Body of pancreas (tissue), 4 donors: ENCODE results near the gene NR6A1. TPM values are rescaled to one million over a fixed set of nuclear protein-coding genes. Genes with fewer than 3 reads are reported as not detected.

Experiments
- ATAC-seq: fragments of 150-250 bp; one replicate; pipeline ENCODE4 v1.9.1; 2016
- DNase-seq, 4 donors: peaks; one replicate each; pipeline ENCODE4 v3.0.0-alpha.2; 2019
- H3K27ac ChIP-seq, 4 donors: fragments of 200-600 bp; sonication (generic); 1 replicate in 3 of 4; 2 replicates in 1 of 4; pipeline versions ENCODE4 v1.5.1 to v1.6.1; 2016 to 2019; ENCODE audit warnings: mild to moderate bottlenecking in 1 of 4, mixed read lengths in 1 of 4, moderate library complexity in 1 of 4
- H3K27me3 ChIP-seq, 2 donors: fragments of 200-600 bp; sonication (generic); one replicate each; pipeline ENCODE4 v1.6.0; 2016; ENCODE audit warnings: mild to moderate bottlenecking in 1 of 2
- H3K36me3 ChIP-seq, 2 donors: fragments of 200-600 bp; sonication (generic); replicated peaks in 1 of 2; 2 replicates each; pipeline ENCODE4 v1.5.1; 2016; ENCODE audit warnings: low read depth in 2 of 2; ENCODE audit not compliant: insufficient read depth in 1 of 2
- H3K4me1 ChIP-seq: fragments of 200-600 bp; sonication (generic); one replicate; pipeline ENCODE4 v1.6.0; 2016
- H3K4me3 ChIP-seq, 2 donors: fragments of 200-600 bp; sonication (generic); 1 replicate in 1 of 2; 2 replicates in 1 of 2; pipeline ENCODE4 v1.5.1; 2016 to 2019
- H3K9me3 ChIP-seq, 3 donors: fragments of 200-600 bp; sonication (generic); 1 replicate in 2 of 3; 2 replicates in 1 of 3; pipeline ENCODE4 v1.5.1; 2016
- POLR2A ChIP-seq, 3 donors: fragments of 450-650 bp; IDR thresholded peaks; one replicate each; pipeline ENCODE4 v1.6.1; 2016; ENCODE audit warnings: antibody characterized with exemption in 3 of 3, mild to moderate bottlenecking in 2 of 3
- WGBS, 2 donors: methylation state at CpG; one replicate each; pipeline ENCODE4 v1.1.5; 2017; 5-methylcytosine and 5-hydroxymethylcytosine counted together
- intact Hi-C: fragments of 100-400 bp; cut with DNase I; formaldehyde crosslinking; loops from one replicate; pipeline ENCODE4 v1.15.1; 2023
- total RNA-seq, 2 donors: library from RNA; depleted of rRNA; stranded (reverse); fragments of >200 nt; gene quantifications; one replicate each; pipeline ENCODE4 v1.1.0, GENCODE V29; 2016
- TF ChIP-seq, protein P1 (sequence below), 7 experiments: fragments of 450-650 bp in 4 of 7; fragments of 200-600 bp in 3 of 7; sonication (generic) in 3 of 7; IDR thresholded peaks; one replicate each; pipeline ENCODE4 v1.5.1; 2016 to 2019; ENCODE audit warnings: antibody characterized with exemption in 7 of 7

The NR6A1 gene
- total RNA-seq, 2 donors from 2014 or later: 3.3 to 3.9 TPM

DNA sequence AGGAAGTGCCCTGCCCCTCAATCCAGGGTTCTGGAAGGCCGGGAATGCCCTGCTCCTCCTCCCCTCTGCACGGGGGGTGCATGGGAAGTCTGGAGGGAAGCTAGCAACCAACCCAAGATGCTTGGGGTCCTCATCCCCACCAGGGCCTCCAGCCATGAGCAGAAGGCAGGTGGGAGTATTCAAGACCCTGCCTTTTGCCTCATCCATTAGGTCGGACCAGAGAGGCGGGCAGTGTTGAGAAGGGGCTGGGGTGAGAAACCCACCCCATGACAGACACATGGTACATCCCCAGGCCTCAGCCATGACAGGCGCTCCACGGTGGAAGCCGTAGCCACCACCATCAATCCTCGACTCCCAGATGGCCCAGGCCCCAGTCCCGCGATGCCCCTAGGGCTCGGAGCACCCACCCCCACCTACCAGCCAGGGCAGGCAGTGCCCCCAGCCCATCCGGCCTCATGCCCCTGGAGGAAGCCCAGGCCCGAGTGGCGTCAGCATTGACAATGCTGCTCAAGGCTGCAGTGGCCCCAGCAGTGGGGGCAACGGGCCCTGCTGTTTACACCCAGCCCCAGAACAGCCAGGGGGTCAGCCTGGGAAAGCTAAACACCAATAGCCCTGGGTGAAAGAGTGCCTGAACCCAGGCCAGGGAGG, 272.5 kb downstream of the NR6A1 start:
- Histone ChIP-seq H3K4me1 (peaks cover 7% of the 10 kb centered on the region), H3K27me3 (peaks cover 0 to 13% of the 10 kb centered on the region in 2 donors), H3K36me3 (no peaks in the 10 kb centered on the region), H3K4me3 (no peak overlapping the region), H3K9me3 (no peaks in the 10 kb centered on the region), H3K27ac (no peak overlapping the region)
- 21 to 67% methylated on average over 2 to 15 of the region's 15 CpGs for WGBS, 2 donors
- no peak for DNase-seq
- intact Hi-C loops: no loop called here
- TF ChIP-seq, protein P1, sequence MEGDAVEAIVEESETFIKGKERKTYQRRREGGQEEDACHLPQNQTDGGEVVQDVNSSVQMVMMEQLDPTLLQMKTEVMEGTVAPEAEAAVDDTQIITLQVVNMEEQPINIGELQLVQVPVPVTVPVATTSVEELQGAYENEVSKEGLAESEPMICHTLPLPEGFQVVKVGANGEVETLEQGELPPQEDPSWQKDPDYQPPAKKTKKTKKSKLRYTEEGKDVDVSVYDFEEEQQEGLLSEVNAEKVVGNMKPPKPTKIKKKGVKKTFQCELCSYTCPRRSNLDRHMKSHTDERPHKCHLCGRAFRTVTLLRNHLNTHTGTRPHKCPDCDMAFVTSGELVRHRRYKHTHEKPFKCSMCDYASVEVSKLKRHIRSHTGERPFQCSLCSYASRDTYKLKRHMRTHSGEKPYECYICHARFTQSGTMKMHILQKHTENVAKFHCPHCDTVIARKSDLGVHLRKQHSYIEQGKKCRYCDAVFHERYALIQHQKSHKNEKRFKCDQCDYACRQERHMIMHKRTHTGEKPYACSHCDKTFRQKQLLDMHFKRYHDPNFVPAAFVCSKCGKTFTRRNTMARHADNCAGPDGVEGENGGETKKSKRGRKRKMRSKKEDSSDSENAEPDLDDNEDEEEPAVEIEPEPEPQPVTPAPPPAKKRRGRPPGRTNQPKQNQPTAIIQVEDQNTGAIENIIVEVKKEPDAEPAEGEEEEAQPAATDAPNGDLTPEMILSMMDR (IDR thresholded peaks at IDR 0.05): no peak
- TF ChIP-seq POLR2A (IDR thresholded peaks at IDR 0.05): no peak
- ATAC-seq: no peak

DNA sequence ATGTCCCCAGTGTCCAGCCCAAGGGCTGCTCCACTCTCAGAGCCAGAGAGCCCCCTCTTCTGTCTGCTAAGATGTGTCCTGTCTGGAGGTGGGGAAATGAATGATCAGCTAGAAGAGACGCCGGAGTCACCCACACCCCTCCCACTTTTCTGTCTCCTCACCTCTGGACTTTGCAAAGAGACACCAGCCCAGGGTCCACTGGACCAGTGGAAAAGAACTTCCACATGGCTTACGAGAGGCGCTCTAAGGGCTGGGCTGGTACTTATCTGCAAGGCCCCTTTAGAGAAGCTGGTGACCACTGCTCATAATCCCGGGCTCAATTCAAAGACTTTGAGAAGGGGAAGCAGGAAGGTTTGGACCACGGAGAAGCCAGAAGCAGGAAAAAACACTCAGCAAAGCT, 273.1 kb downstream of the NR6A1 start:
- H3K9me3 ChIP-seq: no peaks in the 10 kb centered on the region
- H3K4me3 ChIP-seq: no peak overlapping the region
- peaks cover 0 to 8% of the 10 kb centered on the region in 2 donors for H3K27me3 ChIP-seq
- DNase-seq: no peak
- no peaks in the 10 kb centered on the region for H3K36me3 ChIP-seq
- intact Hi-C loops: no loop called here
- H3K27ac ChIP-seq: no peak overlapping the region
- TF ChIP-seq, protein P1 (IDR thresholded peaks at IDR 0.05): no peak
- TF ChIP-seq POLR2A (IDR thresholded peaks at IDR 0.05): no peak
- 61 to 66% methylated on average over 6 of the region's 6 CpGs for WGBS, 2 donors
- no peak for ATAC-seq
- H3K4me1 ChIP-seq: peaks cover 1% of the 10 kb centered on the region

DNA sequence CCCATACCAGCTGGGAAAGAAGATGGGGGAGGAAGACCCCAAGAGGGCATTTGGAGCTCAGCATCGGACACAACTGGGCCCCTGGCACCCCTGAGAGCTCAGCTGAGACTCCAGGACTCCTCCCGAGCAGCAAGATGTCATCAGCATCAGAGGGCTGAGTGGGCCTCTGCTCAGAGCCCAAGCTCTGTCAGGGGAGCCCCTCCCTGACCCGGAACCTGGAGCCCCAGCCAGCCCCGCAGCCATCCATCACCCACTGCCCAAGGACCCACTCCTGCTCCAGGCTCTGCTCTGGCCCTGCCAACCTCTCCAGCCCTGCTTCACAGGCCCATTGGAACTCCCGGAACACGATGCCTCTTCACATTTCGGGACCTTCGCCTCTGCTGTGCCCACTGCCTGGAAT, 273.7 kb downstream of the NR6A1 start:
- 78 to 79% methylated on average over 8 of the region's 8 CpGs for WGBS, 2 donors
- ATAC-seq: no peak
- intact Hi-C loops: no loop called here
- Histone ChIP-seq H3K4me3 (no peak overlapping the region), H3K27ac (no peak overlapping the region), H3K27me3 (peaks cover 0 to 2% of the 10 kb centered on the region in 2 donors), H3K36me3 (no peaks in the 10 kb centered on the region), H3K9me3 (no peaks in the 10 kb centered on the region), H3K4me1 (no peaks in the 10 kb centered on the region)
- DNase-seq: no peak
- TF ChIP-seq POLR2A (IDR thresholded peaks at IDR 0.05): no peak
- TF ChIP-seq, protein P1 (IDR thresholded peaks at IDR 0.05): no peak

DNA sequence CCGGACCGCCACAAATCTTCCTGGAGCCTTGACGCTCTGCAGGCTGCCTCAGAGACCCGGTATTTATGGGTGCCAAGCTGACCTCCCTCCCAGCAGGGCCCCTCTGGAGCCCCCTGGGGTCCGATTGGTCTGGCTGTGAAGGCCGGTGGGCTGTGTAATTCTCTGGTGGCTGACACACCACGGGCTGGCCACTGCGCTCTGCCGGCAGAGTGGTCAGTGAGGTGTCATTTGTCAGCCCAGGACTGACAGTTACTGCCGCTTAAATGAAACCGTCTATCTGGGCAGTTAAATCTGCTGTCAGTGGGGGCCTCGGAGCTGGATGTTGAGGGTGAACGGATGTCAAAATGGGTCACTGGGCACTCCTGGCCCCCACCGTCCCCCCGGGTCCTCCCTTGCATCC, 274.6 kb downstream of the NR6A1 start:
- no peak for ATAC-seq
- no peak for TF ChIP-seq POLR2A (IDR thresholded peaks at IDR 0.05)
- TF ChIP-seq, protein P1 (IDR thresholded peaks at IDR 0.05): no peak
- H3K4me1 ChIP-seq: no peaks in the 10 kb centered on the region
- H3K36me3 ChIP-seq: no peaks in the 10 kb centered on the region
- no peak for DNase-seq
- no peaks in the 10 kb centered on the region for H3K9me3 ChIP-seq
- intact Hi-C loops: no loop called here
- no peak overlapping the region for H3K4me3 ChIP-seq
- no peak overlapping the region for H3K27ac ChIP-seq
- WGBS, 2 donors: 53% methylated on average over 15 of the region's 15 CpGs; no CpG with 5 or more reads in 1 of the 2 donors
- H3K27me3 ChIP-seq: no peaks in the 10 kb centered on the region

DNA sequence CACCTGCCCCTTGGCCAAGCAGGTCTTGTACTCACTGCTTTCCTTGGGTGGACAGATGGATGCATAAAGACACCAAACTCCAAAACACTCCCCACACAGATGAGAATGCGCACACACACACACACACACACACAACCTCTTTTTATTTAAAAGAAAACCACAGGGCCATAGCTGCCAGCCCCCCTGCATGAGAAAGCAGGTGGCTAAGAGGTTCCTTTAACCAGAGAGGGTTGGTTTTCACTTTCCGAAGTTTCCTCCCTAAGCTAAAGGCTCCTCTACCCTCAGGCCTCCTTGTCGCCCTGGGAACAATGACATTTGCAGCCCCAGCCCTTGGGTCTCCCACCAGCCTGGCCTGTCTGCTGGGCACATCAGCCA, 275.0 kb downstream of the NR6A1 start:
- DNase-seq (no peak), ATAC-seq (no peak)
- intact Hi-C loops: no loop called here
- Histone ChIP-seq H3K27me3 (no peaks in the 10 kb centered on the region), H3K4me3 (no peak overlapping the region), H3K4me1 (no peaks in the 10 kb centered on the region), H3K27ac (no peak overlapping the region), H3K36me3 (no peaks in the 10 kb centered on the region), H3K9me3 (no peaks in the 10 kb centered on the region)
- TF ChIP-seq, protein P1 (IDR thresholded peaks at IDR 0.05): no peak
- TF ChIP-seq POLR2A (IDR thresholded peaks at IDR 0.05): no peak
- 84 to 93% methylated on average over 3 of the region's 3 CpGs for WGBS, 2 donors
